GM19463 (cell line): ENCODE results near the gene UAP1L1.
A peak's percentile ranks its signal among the peaks of the same experiment; 100 is the strongest.
"Not testable (repeated sequence)": the region's sequence is repeated elsewhere in the genome, so short reads cannot be mapped to it uniquely, and the experiment has no call there.

ENCODE experiments used
- ATAC-seq: cut with Tn5 transposase; IDR thresholded peaks from one replicate; pipeline ENCODE4 v1.9.1; 2021; ENCODE audit warnings: mild to moderate bottlenecking, moderate library complexity; ENCODE audit not compliant: unreplicated experiment

UAP1L1 gene

GRCh38 chr9:137077010-137077747 is at the start of gene UAP1L1:
Gene UAP1L1 (plus strand): TSS chr9:137077517. CDS start chr9:137077533, 16 bp downstream.
- ATAC-seq: peak; percentile 50

- ATAC-seq: no peak
These were observed 48.9 kb upstream of the UAP1L1 start for GRCh38 chr9:137028263-137029057.

- ATAC-seq: no peak
These were observed 48.0 kb upstream of the UAP1L1 start for GRCh38 chr9:137029058-137029936.

GRCh38 chr9:137030006-137030405 is 47.3 kb upstream of the UAP1L1 start:
- no peak for ATAC-seq

GRCh38 chr9:137030538-137031527 is 46.5 kb upstream of the UAP1L1 start:
- no peak for ATAC-seq

- ATAC-seq: no peak
These were observed 45.2 kb upstream of the UAP1L1 start, which contains the start of gene FUT7 for GRCh38 chr9:137031904-137032640. Gene FUT7 (minus strand): TSS chr9:137032088. CDS start chr9:137031991, 97 bp downstream.

- ATAC-seq: no peak
These were observed 44.5 kb upstream of the UAP1L1 start for GRCh38 chr9:137032858-137033257.

GRCh38 chr9:137033481-137033880 is 43.8 kb upstream of the UAP1L1 start:
- ATAC-seq: not testable (repeated sequence)

- ATAC-seq: peak; percentile 8
These were observed 43.1 kb upstream of the UAP1L1 start for GRCh38 chr9:137034039-137034708.

GRCh38 chr9:137034709-137035506 is 42.4 kb upstream of the UAP1L1 start:
- ATAC-seq: peak; percentile 55

GRCh38 chr9:137035507-137035834 is 41.8 kb upstream of the UAP1L1 start:
- ATAC-seq: no peak

- no peak for ATAC-seq
These were observed 41.4 kb upstream of the UAP1L1 start for GRCh38 chr9:137035937-137036336.

GRCh38 chr9:137037035-137037434 is 40.3 kb upstream of the UAP1L1 start:
- no peak for ATAC-seq

- no peak for ATAC-seq
These were observed 39.8 kb upstream of the UAP1L1 start for GRCh38 chr9:137037483-137037882.

- ATAC-seq: no peak
These were observed 38.4 kb upstream of the UAP1L1 start for GRCh38 chr9:137038916-137039315.

- no peak for ATAC-seq
These were observed 37.5 kb upstream of the UAP1L1 start for GRCh38 chr9:137039611-137040366.

GRCh38 chr9:137040568-137040967 is 36.7 kb upstream of the UAP1L1 start:
- ATAC-seq: no peak
